Liver (tissue), 9 donors: ENCODE data around the gene POLR2B. TPM values are rescaled to one million over a fixed set of nuclear protein-coding genes. Genes with fewer than 3 reads are reported as not detected.

Experiments used
- DNase-seq: peaks from one replicate; pipeline ENCODE4 v3.0.0-alpha.2; 2017; ENCODE audit warnings: low spot score
- H3K27ac ChIP-seq, 2 donors: one replicate each; pipeline ENCODE4 v1.7.0; 2013; ENCODE audit warnings: inconsistent platforms in 2 of 2, low read length in 2 of 2, control low read depth in 1 of 2, low read depth in 1 of 2, mild to moderate bottlenecking in 1 of 2
- H3K27me3 ChIP-seq, 4 donors: one replicate each; pipeline versions ENCODE4 v1.6.1 to v1.7.0; 2013; ENCODE audit warnings: low read length in 3 of 4, inconsistent platforms in 1 of 4, mild to moderate bottlenecking in 1 of 4, moderate library complexity in 1 of 4; ENCODE audit not compliant: control insufficient read depth in 4 of 4, insufficient read depth in 4 of 4
- H3K36me3 ChIP-seq, 4 donors: one replicate each; pipeline versions ENCODE4 v1.6.1 to v1.7.0; 2013; ENCODE audit warnings: low read length in 3 of 4, mild to moderate bottlenecking in 3 of 4, low read depth in 1 of 4, moderate library complexity in 1 of 4; ENCODE audit not compliant: control insufficient read depth in 4 of 4, insufficient read depth in 3 of 4
- H3K4me1 ChIP-seq, 4 donors: one replicate each; pipeline versions ENCODE4 v1.6.1 to v1.7.0; 2013; ENCODE audit warnings: low read length in 3 of 4, mild to moderate bottlenecking in 3 of 4, moderate library complexity in 1 of 4; ENCODE audit not compliant: control insufficient read depth in 4 of 4, insufficient read depth in 4 of 4
- H3K4me3 ChIP-seq, 3 donors: one replicate each; pipeline versions ENCODE4 v1.6.1 to v1.7.0; 2013; ENCODE audit warnings: low read length in 3 of 3, control low read depth in 1 of 3, low read depth in 1 of 3, mild to moderate bottlenecking in 1 of 3
- H3K9ac ChIP-seq, 2 donors: one replicate each; pipeline ENCODE4 v1.7.0; 2013; ENCODE audit warnings: low read length in 2 of 2, mild to moderate bottlenecking in 2 of 2, moderate library complexity in 2 of 2, control low read depth in 1 of 2, low read depth in 1 of 2
- H3K9me3 ChIP-seq, 4 donors: one replicate each; pipeline versions ENCODE4 v1.6.1 to v1.7.0; 2013; ENCODE audit warnings: low read length in 3 of 4; ENCODE audit not compliant: control insufficient read depth in 4 of 4
- EGR1 ChIP-seq, 2 donors: IDR thresholded peaks; 2 replicates each; pipeline ENCODE4 v1.6.1; 2016 to 2018; ENCODE audit warnings: antibody characterized with exemption in 2 of 2, low read depth in 2 of 2
- FOXA1 ChIP-seq: IDR thresholded peaks from 2 replicates; pipeline ENCODE4 v1.6.1; 2016; ENCODE audit warnings: antibody characterized with exemption
- FOXA2 ChIP-seq: IDR thresholded peaks from 2 replicates; pipeline ENCODE4 v1.6.1; 2016; ENCODE audit warnings: antibody characterized with exemption
- GABPA ChIP-seq, 2 donors: IDR thresholded peaks in 1 of 2; conservative IDR thresholded peaks in 1 of 2; 2 replicates each; pipeline ENCODE4 v1.6.1; 2016; ENCODE audit warnings: antibody characterized with exemption in 2 of 2, mild to moderate bottlenecking in 1 of 2, moderate library complexity in 1 of 2
- HNF4A ChIP-seq, 2 donors: conservative IDR thresholded peaks; 2 replicates each; pipeline ENCODE4 v1.6.1; 2016; ENCODE audit warnings: antibody characterized with exemption in 2 of 2, mild to moderate bottlenecking in 2 of 2
- HNF4G ChIP-seq: IDR thresholded peaks from 2 replicates; pipeline ENCODE4 v1.6.1; 2016; ENCODE audit warnings: antibody characterized with exemption
- JUND ChIP-seq, 2 donors: IDR thresholded peaks; 2 replicates each; pipeline ENCODE4 v1.6.1; 2016; ENCODE audit warnings: antibody characterized with exemption in 2 of 2
- NR2F2 ChIP-seq: IDR thresholded peaks from 2 replicates; pipeline ENCODE4 v1.6.1; 2016; ENCODE audit warnings: antibody characterized with exemption
- RAD21 ChIP-seq, 2 donors: IDR thresholded peaks; 2 replicates each; pipeline ENCODE4 v1.6.1; 2016; ENCODE audit warnings: antibody characterized with exemption in 2 of 2, mild to moderate bottlenecking in 2 of 2
- SP1 ChIP-seq: IDR thresholded peaks from 2 replicates; pipeline ENCODE4 v1.6.1; 2018; ENCODE audit warnings: antibody characterized with exemption, mild to moderate bottlenecking
- TAF1 ChIP-seq: conservative IDR thresholded peaks from 2 replicates; pipeline ENCODE4 v1.6.1; 2016; ENCODE audit warnings: antibody characterized with exemption, mild to moderate bottlenecking
- YY1 ChIP-seq: IDR thresholded peaks from 2 replicates; pipeline ENCODE4 v1.6.1; 2016; ENCODE audit warnings: antibody characterized with exemption, mild to moderate bottlenecking
- WGBS: extraction: QIAGEN DNeasy Blood & Tissue Kit; methylation state at CpG from one replicate; pipeline ENCODE4 v1.1.7; 2013; 5-methylcytosine and 5-hydroxymethylcytosine counted together
- polyA plus RNA-seq, 2 donors: library from polyadenylated mRNA; stranded (reverse) in 1 of 2; unstranded in 1 of 2; fragments of 200-250 nt in 1 of 2; fragments of >200 nt in 1 of 2; fragmentation: Nextera tagmentation in 1 of 2; extraction: Ambion mirVana in 1 of 2; gene quantifications; one replicate each; pipeline versions ENCODE4 v1.2.1 to v1.2.3, GENCODE V29; 2013 to 2015
- total RNA-seq, 2 donors: library from RNA; depleted of rRNA; stranded (reverse); fragments of >200 nt; gene quantifications; one replicate each; pipeline ENCODE4 v1.2.3, GENCODE V29; 2014
- TF ChIP-seq, protein P1 (sequence below): IDR thresholded peaks from 2 replicates; pipeline ENCODE4 v1.6.1; 2016; ENCODE audit warnings: antibody characterized with exemption, mild to moderate bottlenecking
- TF ChIP-seq, protein P2 (sequence below): IDR thresholded peaks from 2 replicates; pipeline ENCODE4 v1.6.1; 2016; ENCODE audit warnings: antibody characterized with exemption
- TF ChIP-seq, protein P3 (sequence below): IDR thresholded peaks from 2 replicates; pipeline ENCODE4 v1.6.1; 2016; ENCODE audit warnings: antibody characterized with exemption
- TF ChIP-seq, protein P4 (sequence below): IDR thresholded peaks from 2 replicates; pipeline ENCODE4 v1.6.1; 2016; ENCODE audit warnings: antibody characterized with exemption
- donor health status: healthy.
- donor health status: healthy.
- donor health status: healthy.
- donor health status: healthy.
- donor health status: healthy.

POLR2B gene
- total and polyA plus RNA-seq, 4 donors, result 16.6 to 64.4 (median 40.0) TPM

DNA sequence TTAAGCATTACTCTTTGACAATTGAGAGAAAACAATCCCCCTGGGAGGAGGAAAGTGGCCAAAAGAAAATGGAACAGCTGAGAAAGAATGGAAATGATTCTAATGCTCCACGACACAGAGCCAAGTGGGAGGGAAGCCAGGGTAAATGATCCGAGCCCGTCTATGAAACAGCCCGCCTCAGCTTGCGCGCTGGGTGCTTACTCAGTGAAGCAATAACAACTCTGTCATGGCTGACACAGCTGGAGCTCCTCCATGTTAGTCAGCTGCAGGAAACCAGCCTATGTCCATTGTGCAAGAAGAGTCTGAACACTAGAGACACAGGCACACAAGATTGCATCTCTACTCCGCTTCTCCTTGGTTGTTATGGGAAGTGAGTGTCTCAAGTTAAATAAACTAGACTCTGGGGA lies 20.6 kb upstream of the POLR2B start:
- no peak for DNase-seq
- no peaks in the 10 kb centered on the region for H3K9me3 ChIP-seq
- no peak overlapping the region for H3K27ac ChIP-seq
- H3K27me3 ChIP-seq, result no peaks in the 10 kb centered on the region
- H3K36me3 ChIP-seq, result peaks cover 3 to 9% (median 7%) of the 10 kb centered on the region in 4 donors
- peak; percentile 73 for TF ChIP-seq YY1
- TF ChIP-seq, protein P1, sequence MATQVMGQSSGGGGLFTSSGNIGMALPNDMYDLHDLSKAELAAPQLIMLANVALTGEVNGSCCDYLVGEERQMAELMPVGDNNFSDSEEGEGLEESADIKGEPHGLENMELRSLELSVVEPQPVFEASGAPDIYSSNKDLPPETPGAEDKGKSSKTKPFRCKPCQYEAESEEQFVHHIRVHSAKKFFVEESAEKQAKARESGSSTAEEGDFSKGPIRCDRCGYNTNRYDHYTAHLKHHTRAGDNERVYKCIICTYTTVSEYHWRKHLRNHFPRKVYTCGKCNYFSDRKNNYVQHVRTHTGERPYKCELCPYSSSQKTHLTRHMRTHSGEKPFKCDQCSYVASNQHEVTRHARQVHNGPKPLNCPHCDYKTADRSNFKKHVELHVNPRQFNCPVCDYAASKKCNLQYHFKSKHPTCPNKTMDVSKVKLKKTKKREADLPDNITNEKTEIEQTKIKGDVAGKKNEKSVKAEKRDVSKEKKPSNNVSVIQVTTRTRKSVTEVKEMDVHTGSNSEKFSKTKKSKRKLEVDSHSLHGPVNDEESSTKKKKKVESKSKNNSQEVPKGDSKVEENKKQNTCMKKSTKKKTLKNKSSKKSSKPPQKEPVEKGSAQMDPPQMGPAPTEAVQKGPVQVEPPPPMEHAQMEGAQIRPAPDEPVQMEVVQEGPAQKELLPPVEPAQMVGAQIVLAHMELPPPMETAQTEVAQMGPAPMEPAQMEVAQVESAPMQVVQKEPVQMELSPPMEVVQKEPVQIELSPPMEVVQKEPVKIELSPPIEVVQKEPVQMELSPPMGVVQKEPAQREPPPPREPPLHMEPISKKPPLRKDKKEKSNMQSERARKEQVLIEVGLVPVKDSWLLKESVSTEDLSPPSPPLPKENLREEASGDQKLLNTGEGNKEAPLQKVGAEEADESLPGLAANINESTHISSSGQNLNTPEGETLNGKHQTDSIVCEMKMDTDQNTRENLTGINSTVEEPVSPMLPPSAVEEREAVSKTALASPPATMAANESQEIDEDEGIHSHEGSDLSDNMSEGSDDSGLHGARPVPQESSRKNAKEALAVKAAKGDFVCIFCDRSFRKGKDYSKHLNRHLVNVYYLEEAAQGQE, result no peak
- no peak overlapping the region for H3K9ac ChIP-seq
- H3K4me1 ChIP-seq, result no peaks in the 10 kb centered on the region
- WGBS, result 52% methylated on average over 7 of the region's 7 CpGs
- H3K4me3 ChIP-seq, result no peak overlapping the region

DNA sequence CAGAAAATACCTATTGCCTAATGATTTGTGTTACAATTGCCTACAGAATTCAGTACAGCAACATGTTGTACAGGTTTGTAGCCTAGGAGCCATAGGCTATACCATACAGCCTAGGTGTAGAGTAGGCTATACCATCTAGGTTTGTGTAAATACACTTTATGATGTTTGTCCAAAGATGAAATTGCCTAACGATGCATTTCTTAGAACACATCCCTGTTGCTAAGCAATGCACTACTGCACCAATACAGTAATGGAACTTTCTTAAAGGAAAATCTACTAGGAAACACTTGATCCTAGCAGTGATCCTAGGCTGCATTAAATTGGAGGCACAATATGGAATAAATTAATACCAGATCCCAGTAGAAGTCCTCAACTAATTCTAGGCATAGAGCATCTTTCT lies 19.6 kb upstream of the POLR2B start:
- Histone ChIP-seq H3K4me3 (no peak overlapping the region), H3K36me3 (peaks cover 5 to 14% (median 11%) of the 10 kb centered on the region in 4 donors), H3K9ac (no peak overlapping the region), H3K27ac (no peak overlapping the region), H3K27me3 (no peaks in the 10 kb centered on the region), H3K9me3 (no peaks in the 10 kb centered on the region), H3K4me1 (no peaks in the 10 kb centered on the region)
- WGBS, result 45% methylated on average over 1 of the region's 1 CpG
- TF ChIP-seq NR2F2 (no peak), SP1 (no peak), HNF4G (no peak), FOXA2 (no peak), TAF1 (no peak), YY1 (no peak), FOXA1 (no peak), HNF4A (conservative IDR thresholded peaks at IDR 0.05) (no peak), GABPA (IDR thresholded peaks at IDR 0.05 in 1 of 2, conservative IDR thresholded peaks at IDR 0.05 in 1 of 2) (no peak), RAD21 (IDR thresholded peaks at IDR 0.05) (no peak), JUND (IDR thresholded peaks at IDR 0.05) (no peak), EGR1 (IDR thresholded peaks at IDR 0.05; ENCODE audit: low read depth in 2 of 2) (no peak)
- TF ChIP-seq, protein P1, result no peak
- TF ChIP-seq, protein P2, sequence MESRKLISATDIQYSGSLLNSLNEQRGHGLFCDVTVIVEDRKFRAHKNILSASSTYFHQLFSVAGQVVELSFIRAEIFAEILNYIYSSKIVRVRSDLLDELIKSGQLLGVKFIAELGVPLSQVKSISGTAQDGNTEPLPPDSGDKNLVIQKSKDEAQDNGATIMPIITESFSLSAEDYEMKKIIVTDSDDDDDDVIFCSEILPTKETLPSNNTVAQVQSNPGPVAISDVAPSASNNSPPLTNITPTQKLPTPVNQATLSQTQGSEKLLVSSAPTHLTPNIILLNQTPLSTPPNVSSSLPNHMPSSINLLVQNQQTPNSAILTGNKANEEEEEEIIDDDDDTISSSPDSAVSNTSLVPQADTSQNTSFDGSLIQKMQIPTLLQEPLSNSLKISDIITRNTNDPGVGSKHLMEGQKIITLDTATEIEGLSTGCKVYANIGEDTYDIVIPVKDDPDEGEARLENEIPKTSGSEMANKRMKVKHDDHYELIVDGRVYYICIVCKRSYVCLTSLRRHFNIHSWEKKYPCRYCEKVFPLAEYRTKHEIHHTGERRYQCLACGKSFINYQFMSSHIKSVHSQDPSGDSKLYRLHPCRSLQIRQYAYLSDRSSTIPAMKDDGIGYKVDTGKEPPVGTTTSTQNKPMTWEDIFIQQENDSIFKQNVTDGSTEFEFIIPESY, result no peak
- TF ChIP-seq, protein P3, sequence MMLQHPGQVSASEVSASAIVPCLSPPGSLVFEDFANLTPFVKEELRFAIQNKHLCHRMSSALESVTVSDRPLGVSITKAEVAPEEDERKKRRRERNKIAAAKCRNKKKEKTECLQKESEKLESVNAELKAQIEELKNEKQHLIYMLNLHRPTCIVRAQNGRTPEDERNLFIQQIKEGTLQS, result no peak
- TF ChIP-seq, protein P4, sequence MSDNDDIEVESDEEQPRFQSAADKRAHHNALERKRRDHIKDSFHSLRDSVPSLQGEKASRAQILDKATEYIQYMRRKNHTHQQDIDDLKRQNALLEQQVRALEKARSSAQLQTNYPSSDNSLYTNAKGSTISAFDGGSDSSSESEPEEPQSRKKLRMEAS, result no peak
- no peak for DNase-seq
